ENCODE results near the gene CHURC1.
A peak's percentile ranks its signal among the peaks of the same experiment; 100 is the strongest.

CHURC1 gene

DNA sequence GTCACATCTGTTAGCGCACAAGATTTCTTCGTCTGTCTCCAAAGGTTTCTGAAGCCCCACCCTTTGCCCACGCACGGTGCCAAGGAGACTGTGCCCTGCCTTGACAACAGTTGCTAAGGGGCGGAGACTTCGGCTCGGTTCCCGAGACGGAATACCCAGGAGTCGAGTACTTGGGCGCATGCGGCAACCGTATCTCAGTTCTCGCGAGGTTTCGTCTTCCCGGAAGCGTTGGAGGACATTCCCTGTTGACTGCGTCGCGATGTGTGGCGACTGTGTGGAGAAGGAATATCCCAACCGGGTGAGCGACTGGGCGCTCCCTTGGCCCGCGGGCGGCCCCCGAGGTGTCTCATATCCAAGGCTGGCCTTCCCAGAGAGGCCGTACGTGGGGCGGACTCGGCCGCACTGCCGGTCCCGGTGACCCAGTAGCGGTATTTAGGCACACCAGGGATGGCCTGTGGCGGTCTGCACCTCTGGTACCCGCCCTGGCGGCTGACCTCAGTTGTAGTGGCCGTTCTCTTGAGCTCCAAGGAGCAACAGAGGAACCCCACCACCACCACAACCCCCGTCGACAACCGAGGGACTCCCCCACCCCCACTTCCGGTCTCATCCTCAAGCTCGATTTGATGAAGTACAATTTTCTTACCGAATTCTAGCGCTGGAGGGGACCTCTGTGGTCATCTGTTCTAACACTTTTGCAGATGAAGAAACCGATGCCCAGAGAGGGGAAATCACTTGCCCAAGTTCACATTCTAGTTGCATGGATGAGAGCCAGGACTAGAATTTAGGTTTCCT lies at the start of gene CHURC1:
Gene CHURC1 (plus strand): TSS at position 219 of the 792 bp plus-strand sequence. CDS start 41 bp downstream, at position 260.
- DNase-seq, result peak; percentile 99

DNA sequence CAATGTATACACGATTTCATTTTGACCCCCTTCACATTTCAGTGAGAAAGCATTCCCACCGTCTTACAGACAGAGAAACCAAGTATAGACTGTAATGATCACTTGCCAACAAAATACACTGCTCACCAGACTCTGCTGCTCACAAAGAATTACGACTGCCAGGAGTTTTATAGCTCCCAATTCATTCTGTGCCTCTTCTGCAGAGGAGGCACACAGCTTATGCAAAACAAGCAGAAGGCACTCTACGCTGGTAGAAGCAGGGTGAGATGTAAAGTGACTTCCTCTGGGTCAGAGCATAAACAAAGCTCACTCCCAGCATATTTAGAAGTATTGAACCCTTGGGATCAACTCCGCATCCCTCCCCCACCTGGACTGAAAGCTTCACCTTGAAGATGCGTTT lies 49.1 kb upstream of the CHURC1 start:
- no peak for DNase-seq

DNA sequence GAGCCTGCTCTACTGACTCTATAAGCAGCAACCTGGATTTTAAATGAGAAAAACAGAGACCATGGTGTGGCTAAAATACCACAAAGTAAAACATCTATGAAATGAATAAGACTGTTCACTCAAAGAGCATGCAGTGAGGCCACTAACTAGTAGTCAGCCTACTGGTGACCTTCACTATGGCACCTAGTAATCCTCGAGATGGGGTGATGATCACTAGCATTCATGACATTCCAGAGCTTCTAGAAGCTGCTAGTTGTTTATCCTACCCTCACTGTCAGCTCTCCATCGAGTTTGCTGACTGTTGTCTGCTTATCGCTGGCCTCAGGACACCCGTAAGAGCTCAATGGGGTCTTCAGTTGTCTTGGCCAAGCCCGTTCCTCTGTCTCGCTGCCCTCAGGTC lies 48.3 kb upstream of the CHURC1 start:
- DNase-seq, result no peak

DNA sequence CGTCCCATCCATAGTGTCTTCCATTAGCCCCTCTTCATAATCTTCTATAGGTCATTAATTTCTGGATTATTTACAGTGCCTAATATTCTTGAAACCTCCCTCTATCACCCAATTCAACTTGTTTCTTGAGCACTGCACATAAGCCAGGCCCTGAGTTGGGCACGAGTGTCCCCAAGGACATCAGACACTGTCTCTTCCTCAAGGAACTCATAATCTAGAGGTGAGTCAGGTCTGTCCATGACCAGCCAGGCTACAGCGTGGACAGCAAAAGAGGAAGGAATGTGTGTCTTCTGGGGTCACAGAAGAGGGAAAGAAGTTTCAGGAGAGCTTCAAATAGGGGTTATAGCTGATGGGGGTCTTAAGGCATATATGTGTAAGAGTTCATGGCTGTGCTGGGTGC lies 47.1 kb upstream of the CHURC1 start:
- DNase-seq, result no peak

DNA sequence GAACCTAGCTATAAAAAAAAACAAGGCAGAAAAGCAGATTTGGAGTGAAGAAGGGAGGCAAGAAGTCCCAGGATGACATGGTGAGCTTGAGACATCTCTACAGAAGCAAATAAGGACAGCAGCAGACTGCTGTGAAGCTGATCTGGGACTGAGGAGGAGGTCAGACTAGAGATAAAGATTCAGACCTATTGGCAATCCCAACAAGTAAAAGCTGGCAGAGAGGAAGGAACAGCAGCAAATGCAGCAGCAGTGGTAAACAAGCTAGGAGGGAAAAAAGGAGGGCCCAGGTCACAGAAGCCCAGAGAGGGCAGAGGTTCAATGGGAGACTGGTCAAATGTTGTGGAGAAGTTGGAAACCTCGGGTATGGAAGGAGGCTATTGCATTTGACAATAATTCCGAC lies 45.9 kb upstream of the CHURC1 start:
- DNase-seq, result no peak

DNA sequence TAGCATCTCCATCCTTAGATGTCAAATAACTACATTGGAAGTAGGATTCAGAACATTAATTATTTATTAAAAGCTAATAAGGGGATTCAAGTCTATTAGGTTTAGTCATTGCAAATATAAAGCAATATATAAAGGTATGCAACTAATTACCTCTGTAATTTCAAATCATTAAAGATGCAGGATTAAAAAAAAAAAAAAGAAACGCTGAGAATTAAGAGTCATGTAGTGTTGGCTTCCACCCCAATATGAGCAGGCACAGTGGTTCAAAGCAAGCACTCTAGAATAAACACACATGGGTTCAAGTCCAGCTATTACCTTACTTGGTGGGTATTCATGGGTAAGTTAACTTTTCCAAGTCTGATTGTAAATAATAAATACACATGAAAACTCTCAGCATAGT lies 45.4 kb upstream of the CHURC1 start:
- DNase-seq, result no peak

DNA sequence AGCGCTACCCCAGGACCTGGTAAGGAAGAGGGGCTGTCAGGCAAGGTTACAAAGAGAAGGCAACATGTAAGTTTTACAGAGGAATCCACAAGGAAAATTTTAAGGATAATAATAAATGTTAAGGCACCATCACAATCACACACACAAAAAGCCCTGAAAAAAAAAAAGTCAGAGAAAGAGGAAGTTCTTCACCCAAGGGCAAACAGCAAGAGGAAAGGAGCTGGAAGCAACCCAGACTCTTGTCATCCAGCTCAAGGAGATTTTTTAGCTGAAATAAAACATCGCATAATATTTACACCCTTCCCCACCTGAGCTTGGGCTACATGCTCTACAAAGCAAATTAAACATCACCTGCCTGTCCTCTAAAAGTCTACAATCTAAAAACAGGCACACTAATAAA lies 44.1 kb upstream of the CHURC1 start:
- no peak for DNase-seq

DNA sequence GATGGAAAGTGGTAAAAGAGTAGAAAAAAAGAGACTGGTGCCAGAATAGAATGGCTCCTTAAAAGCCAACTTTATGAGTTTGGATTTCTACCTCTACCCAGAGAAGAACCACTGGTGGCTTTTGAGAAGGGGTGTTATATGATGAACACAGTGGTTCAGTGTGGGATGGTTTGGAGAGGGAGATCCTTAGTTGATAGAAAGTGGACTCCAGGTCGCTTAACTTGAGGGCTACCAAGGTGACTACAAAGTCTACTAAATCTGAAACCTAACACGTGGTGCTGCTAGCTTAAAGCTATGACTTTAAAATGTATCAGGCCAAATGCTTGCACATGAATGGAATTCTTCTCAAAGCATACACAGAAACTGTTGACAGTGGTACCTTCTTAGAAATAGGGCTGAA lies 42.9 kb upstream of the CHURC1 start:
- DNase-seq, result no peak

DNA sequence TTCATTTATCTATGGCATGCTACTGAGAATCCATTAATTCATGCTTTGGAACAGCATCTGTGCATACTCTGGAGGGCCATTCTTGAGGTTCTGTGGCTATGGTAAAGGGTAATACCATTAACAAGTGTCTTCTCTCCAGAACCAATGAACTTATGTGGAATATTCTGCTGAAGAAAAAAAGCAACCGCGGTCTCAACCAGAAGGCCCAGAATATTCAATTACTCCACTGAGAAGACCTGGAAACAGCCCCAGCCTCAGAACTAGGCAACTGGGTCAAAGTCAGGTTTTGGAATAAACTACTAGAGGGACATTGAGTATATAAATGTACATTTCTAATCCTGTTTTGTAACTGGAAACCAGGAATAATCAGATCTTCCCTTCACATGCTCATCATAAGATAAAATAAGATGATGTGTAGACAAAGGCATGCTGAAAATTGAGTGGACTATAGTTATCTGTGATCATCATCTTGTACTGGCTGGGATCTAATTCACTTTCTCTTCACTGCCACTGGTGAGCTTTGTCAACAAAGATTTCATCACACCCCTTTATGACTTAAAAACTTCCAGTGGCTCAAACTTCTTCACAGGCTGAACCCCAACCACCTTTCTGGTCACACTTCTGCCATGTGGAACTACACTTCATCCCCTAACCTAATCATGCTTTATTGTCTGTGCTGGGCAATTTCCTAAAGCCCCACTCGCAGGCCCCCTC lies 40.6 kb upstream of the CHURC1 start:
- DNase-seq, result no peak

DNA sequence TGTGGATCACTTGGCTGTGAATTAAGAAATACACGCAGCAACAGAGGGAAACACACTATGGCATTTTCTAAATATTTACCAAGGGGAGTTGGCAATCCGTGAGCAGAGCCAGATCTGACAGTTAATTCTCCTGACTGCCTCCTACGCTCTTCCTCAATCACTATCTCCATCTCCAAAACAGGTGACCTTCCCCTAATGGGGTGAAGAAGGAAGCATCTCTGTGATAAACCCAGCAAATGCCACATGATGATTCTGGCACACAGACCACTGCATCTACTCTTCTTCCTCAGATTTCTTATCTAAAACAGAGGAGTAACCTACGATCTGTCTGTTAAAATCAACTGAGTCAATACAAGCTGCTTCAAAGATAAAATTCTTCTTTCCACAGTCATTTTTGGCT lies 38.9 kb upstream of the CHURC1 start:
- DNase-seq, result no peak

DNA sequence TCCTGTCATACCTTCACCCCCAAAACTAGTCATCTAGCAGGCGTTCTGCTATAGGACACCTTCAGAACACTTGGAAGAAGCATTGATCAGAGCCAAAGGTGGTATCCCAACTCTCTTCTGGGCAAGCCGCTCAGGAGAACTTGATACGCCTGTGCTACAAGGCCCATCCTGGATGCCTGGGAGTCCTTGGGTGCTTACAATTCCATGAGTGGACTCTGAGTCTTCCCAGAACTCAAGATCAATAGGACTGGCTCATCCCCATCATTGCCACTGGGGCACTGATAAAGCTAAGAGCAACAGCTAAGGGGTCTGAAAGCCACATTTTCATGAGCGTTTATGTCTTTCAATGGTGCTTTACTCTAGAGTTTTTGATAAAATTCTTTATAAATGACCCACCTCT lies 36.4 kb upstream of the CHURC1 start:
- no peak for DNase-seq

DNA sequence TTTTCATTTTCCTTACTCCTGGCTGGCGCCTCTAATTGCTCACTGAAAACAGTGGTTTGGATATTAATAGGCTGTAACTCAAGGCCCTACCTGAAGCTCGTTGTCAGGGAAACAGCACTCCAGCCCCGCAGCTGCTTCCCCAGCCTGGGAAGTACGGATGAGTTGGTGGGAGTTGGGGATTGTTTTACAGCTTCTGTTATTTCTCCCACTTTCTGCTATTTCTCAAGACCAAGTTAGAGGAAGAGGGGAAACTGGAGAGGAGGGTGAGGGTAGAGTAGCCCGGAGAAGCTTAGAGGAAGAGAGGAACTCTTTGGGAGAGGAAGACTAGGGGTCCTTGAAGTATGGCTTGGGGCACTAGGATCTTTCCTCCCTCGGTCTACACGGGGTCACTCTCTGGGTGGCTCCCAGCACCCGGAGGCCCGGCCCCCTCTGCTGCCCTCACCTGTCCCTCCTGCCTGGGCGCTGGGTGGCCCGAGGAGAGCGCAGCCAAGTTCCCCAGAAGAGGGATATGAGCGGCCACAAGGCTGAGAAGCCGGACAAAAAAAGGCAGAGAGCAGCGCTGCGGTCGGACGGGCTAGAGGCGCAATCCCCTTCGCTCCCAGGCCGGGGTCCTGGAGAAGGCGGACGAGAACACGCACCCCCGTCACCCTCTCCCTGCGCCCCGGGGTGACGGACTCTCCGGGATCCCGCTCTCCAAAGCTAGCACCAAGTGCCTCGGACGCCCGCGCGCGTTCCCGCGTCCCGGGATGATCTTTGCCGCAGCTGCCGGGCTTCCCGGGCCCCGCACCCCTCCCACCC lies 35.2 kb upstream of the CHURC1 start:
- no peak for DNase-seq

DNA sequence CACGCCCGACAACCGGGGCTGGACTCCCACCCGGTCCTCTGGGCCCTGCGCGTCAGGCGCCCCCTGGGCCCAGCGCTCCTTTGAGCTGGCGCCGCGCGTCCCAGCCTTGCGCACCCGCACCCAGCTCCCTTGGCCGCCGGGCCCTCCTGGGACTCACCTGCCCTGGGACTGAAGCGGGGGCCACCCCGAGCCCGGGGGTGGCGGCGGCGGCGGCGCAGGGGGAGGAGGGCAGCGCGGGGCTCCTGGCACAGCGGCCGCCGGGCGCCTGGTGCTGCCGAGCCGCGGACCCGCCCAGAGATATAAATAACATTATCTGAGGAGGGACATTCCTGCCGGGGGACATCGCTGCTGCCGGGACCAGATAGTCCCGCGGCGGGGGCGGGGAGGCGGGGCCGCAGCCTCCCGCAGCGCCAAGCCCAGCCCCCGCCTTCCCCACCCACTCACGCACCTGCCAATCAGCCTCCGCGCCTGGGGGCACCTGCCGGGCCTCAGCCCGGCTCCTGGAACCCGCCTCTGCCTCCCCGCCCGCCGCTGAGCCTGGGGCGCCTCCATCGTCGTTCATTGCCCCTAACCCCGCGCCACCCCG lies 34.5 kb upstream of the CHURC1 start, which contains the start of gene SPTB:
Gene SPTB (minus strand): TSS at position 273 of the 586 bp plus-strand sequence. CDS start 56,813 bp downstream, outside the sequence.
- DNase-seq, result peak; percentile 68

DNA sequence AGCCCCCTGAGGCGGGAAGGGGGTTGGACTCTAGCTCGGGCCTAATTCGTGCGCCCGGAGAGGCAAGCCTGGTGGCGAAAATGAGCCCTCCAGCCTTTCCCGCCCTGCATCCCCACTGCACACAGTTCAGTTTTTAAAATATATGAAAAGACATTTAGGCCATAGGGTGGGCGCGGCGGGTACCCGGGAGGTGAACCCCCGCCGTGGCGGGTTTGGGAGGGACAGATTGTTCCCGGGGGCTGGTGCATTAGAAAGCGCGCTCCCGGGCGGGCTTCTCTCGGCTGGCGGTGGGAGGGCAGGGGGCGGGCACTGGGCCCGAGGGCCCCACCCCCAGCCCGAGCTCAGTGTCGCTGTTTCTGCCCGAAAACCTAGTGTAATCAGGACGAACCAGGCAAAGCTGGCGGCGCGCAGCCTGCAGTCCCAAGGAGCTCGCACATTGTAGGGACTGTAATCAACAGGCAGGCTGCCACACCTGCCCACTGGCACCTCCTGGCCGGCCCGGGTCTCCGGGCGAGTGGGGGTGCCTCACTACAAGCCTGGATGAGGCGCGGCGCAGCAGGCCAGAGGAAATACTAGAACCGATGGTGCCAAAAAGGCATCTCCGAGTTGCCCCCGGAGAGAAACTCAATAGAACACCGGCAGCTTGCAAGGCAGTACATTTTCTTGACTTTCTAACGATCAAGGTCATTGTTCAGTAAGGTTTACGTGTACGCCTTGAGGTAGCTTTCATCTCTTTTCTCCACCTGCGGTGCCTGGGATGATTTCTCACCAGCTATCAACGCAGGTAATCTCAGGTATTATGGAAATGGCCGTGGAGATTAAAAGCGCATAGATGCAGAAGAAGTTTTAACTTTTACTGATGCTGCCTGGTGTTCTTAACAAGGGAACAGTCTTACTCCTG lies 33.8 kb upstream of the CHURC1 start:
- peak; percentile 72 for DNase-seq

DNA sequence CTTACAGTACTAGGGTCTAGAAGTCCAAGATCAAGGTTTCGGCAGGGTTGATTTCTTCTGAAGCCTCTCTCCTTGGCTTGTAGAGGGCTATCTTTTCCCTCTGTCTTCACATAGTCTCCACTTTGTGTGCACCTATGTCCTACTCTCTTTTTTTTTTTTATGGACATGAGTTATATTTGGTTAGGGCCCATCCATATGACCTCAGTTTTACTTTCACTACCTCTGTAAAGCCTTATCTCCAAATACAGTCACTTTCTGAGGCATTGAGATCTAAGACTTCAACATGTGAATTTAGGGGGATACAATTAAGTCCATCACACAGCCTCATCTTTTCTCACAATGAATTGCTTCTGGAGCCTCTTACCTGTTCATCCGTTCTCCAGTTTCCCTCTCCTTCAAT lies 28.7 kb upstream of the CHURC1 start:
- no peak for DNase-seq

DNA sequence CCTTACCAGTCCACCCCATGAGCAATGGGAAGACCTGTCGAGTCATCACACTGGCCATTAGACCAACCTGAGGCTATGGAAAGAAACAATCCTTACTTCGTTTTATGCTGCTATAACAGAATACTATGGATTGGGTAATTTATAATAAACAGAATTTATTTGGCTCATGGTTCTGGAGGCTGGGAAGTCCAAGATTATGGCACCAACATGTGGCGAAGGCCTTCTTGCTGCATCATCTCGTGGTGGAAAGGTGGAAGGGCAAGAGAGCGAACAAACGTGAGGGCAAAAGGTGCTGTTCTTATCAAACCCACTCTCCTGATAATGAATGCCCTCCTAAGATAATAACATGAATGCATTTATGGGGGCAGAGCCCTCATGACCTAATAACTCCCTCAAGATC lies 24.9 kb upstream of the CHURC1 start:
- DNase-seq, result no peak

DNA sequence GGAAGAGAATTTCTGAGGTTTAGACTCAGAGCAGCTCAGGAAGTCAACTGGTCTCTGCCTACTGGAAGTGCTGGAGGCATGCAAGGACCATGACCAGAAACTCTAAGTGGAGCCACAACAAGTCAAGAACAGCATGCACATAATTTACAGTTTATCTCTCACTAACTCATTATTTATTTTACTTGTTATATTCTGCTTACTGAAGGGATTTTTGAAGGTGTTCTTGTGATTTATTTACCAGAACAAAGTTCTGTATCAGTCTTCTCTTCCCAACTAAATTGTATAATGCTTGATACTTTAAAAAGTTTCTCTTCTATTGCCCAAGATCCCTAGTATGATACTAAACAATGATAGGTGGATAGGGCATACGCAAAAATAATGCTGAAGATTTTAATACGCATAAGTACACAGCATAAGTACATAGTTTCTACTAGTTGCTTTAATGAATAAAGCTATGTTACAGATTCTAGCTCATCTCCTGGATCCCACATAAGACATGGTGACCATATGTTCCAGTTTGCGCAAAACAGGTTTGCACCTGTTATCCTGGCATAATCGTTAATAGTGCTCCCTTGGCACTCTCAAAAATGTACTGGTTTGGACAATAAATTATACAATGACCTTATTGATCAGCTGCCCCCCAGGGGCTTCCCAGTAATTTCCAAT lies 22.9 kb upstream of the CHURC1 start:
- DNase-seq, result no peak

DNA sequence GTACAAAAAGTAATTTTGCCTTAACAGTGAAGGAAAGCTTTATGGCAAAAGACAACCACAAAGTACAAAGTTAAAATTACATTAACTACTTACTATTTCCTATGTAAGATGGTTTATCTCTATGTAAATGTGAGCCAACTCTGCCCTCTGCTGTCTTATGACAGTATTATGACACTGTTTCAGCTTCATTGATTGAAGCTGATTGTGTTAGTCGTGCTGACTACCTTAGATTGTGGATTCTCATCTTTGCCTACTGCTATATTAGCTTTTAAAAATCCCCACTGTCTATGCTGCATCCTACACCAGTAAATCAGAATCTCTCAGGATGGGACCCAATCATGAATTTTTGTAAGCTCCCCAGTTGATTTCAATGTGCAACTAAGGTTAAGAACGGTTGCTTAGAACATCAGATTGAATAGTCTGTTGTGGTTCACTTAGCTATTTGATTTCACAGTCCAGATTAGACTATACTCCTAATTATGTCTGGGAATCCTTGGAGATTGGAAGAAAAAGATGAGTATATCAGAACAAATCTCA lies 22.3 kb upstream of the CHURC1 start:
- DNase-seq, result peak; percentile 73

DNA sequence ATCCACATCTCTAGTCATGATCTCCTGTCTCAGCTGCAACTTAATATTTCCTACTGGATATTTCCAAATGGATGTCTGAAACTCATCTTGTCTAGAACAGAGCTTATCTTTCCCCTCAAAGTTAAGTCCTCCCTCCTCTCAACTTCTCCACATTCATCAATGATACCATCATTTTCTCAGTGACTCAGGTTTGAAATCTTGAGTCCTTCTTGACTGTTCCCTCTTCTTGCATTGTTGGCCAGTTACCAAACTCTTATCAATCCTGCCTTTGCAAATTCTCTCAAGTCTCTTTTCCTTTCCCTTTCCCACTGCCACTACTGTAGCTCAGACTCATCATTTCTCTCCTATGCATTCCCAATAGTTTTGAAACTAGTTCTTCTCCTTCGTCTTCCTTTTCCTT lies 14.3 kb upstream of the CHURC1 start:
- DNase-seq, result no peak

DNA sequence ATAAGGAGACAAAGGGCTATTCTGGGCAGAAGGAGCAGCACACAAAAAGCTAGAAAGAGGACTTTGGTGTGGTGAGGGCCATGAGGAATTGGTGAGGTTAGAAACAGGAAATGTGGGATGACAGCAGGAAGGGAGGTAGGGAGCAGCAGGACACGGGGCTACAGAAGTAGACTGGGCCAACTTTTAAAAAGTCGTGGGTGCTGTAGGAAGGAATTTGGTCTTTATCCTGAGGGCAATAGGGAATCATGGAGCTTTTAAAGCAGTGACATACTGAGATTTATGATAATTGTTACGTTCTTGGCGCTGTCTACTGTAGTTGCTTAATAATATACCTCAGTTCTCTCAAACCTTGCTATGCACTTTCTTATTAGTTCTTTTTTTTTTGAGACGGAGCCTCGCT lies 8.2 kb upstream of the CHURC1 start:
- DNase-seq, result no peak

DNA sequence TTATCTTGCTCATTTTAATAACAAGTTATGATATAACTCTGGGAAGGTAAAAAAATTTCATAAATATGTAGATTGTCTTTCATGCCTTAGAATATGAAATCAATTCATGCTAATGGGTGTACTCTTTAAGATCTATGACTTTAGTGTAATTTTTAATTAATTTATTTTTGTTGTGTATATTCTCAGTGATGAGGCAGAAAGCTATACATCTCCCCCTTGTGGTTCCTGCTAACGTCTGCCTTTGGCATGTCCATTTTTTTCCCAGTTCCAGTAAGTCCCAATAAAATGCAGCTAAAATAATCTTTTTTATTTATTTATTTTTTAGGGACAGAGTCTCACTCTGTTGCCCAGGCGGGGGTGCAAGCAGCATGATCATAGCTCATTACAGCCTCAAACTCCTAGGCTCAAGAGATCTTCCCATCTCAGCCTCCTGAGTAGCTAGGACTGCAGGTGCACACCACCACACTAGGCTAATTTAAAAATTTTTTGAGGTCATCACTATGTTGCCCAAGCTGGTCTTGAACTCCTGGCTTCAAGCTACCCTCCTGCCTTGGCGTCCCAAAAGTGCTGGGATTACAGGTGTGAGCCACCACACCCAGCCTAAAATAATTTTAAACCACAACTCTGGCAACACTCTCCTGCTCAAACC lies 3.3 kb upstream of the CHURC1 start:
- DNase-seq, result peak; percentile 6
